Islet of Langerhans (tissue), 1 donor: ENCODE data around the gene PSEN1.

Experiments used
- FAIRE-seq: peaks from one replicate; lab custom pipeline; 2011; peaks lifted over from hg19 to GRCh38; lab: Jason Lieb, UNC

PSEN1 gene

DNA sequence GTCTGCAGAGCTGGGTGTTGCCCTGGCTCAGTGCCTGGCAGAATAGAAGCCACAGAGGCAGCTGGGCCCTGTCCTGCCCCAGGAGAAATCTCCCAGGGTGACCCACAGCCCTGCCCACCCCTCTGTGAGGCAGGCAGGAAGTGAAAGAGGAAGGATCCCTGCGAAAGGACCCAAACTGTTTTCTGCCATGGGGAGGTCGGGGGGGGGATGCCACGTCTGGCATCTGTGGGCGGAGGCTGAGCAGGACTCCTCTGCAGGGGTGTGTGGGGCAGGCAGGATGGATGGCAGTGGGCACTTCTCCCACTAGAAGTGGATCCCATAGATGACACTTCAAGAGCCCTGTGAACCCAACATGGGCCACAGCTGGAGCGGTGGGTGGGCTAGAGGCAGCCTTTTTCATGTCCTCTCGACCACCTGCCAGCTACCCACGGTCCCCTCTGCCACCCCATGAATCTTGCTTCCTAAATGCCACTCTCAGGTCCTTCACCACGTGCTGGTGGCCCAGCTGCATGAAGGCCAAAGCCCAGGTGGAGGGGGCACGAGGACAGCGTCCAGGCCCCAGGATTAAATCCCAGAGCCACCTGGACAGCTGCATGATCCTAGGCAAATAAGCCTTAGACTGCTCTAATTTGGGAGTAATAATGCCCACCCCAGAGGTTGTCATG, 104.6 kb downstream of the PSEN1 start:
- no peak for FAIRE-seq

DNA sequence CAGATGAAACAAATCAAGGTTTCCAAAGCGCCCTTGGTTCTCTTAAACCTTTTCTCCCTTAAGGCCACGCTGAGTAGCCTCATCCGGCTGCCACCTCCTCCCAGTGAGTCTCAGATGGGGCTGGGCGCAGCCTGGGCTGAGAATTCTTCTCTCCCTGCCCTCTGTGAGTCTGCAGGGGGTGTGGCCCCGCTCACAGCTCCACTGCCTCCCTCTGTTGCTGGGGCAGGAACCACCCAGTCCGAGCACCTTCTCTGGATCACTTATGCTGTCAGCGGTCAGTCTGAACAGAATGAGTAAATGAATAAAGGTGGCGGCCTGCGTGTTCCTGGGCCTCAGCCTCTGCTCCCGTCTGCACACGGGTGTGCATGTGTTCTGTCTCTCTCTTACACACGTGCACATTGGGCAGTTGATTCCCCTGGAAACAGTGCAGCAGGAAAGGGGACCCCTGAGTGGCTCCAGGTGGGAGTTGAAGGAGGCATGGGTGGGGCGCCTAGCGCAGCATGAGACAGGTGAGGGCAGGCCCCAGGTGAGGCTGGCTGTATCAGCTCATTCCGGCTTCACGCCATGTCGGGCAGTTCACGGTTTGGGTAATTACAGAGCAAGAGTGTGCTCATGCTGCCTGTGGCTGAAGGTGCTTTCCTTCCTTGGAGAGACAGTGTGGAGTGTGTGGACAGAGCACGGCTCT, 105.3 kb downstream of the PSEN1 start:
- FAIRE-seq = no peak

DNA sequence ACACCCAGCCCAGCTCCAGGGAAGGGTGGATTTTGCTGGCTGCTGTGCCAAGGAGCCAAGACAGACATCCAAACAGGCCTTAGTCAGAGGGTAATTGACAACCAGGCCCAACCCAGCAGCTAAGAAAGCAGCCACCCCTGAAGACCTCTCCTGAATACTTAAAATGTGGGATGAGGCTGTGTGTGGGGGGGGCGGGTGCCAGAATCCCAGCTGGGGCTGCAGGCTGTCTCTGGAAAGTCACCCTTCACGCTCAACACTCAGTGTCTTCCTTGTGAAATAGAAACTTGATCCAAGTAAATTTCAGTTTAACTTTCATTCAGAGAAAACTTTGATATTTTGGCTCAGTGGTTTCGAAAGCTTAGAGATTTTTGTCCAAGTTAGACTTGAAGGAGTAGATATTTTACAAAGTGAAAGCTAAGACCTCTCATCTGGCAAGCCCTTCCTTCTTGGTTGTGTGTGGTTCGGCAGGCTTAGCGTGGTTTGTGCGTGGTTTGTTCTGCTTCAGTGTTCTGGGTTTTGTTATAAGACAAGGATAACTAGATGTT, 106.1 kb downstream of the PSEN1 start:
- FAIRE-seq = no peak

DNA sequence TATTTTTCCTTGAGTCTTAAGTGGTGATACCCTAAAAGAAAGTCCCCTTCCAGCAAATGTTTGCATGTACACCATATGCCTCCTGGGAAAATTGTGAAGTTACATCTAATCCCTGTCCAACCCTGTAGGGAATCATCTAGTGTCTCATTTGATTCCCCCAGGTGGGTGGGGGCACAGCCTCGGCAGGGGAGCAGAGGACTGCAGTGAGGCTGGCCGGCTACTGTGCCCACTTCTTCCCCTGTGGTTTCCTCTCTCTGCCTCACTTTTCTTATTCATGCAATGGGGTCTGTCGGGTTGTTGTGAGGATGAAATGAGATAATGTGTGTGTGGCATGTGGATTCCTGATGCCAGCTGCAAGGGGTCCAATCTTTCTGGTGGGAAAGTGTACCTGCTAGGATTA, 107.0 kb downstream of the PSEN1 start:
- FAIRE-seq = no peak

DNA sequence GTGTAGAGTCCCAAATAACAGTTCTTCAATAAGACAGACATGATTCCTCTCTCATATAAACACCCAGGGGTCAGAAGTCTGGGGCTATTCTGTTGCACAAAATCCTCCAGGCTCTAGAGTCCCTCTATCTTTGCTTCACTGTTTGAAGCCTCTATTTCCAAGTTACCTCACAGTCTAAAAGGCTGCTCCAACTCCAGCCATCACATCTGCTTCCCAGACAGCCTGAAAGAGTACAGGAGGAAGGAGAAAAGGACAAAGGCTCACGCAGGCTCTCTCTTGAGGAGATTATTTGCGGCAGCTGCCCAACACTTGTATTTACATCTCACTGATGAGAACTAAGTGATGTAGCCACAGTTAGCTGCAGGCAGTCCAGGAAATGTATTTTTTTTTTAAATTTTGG, 107.4 kb downstream of the PSEN1 start:
- no peak for FAIRE-seq

DNA sequence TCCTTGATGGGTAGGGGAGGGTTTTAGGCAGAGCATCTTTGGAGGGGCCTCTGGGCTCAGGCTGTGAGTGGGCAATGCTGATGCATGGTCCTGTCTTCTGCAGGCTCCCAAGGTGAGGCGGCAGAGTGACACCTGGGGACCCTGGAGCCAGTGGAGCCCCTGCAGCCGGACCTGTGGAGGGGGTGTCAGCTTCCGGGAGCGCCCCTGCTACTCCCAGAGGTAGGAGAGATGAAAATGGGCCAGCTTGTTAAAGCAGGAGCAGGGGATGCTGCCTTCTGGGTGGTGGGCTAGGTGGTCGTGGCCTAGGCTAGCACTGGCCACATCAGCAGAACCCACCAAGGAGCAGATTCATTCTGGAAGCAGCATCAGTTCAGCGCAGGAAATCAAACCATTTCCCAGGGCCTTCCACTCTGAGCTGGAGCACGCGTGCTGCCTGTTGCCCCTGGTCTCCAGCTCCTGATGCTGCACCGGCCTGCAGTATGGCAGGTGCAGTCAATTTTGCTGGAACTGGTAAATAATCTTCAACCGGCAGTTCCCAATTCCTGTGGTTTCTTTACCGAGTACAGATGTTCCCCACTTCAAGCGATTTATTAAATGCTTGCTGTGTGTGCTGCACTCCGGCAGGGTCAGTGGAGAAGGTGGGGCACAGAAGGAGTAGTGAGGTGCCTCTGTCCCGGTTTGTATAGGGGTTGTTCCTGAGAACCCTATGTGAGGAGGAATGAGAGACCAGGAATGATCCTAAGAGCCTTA, 108.4 kb downstream of the PSEN1 start:
- no peak for FAIRE-seq

DNA sequence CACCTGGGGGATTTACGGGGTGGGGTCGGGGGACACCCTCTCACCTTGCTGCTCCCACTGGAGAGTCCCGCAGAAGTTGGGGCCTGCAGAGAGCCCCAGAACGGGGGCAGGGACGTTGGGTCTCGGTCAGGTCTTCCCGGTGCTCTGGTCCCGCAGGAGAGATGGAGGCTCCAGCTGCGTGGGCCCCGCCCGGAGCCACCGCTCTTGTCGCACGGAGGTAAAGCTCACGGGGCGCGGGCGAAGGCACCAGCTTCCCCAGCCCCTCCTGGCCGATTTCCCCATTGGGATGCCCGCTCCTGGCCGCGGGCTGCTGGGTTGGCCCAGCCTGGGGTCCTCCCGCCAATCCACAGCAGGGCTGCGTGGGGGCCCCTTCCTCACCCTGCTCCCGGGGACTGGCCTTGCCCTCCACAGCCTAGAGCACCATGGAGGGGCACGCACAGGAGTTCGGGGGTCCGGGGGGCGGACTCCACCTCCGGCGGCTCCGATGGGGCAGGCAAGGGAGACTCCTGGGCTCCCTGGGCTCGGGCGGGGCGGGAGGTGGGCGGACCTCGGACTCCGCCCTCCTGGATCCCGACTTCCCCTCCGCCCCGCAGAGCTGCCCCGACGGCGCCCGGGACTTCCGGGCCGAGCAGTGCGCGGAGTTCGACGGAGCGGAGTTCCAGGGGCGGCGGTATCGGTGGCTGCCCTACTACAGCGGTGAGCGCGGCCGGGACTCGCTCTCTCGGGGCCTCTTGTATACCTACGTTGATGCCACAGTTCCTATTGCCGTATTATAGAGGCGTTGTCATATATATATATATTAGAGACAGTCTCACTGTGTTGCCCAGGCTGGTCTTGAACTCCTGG, 109.4 kb downstream of the PSEN1 start:
- no peak for FAIRE-seq

DNA sequence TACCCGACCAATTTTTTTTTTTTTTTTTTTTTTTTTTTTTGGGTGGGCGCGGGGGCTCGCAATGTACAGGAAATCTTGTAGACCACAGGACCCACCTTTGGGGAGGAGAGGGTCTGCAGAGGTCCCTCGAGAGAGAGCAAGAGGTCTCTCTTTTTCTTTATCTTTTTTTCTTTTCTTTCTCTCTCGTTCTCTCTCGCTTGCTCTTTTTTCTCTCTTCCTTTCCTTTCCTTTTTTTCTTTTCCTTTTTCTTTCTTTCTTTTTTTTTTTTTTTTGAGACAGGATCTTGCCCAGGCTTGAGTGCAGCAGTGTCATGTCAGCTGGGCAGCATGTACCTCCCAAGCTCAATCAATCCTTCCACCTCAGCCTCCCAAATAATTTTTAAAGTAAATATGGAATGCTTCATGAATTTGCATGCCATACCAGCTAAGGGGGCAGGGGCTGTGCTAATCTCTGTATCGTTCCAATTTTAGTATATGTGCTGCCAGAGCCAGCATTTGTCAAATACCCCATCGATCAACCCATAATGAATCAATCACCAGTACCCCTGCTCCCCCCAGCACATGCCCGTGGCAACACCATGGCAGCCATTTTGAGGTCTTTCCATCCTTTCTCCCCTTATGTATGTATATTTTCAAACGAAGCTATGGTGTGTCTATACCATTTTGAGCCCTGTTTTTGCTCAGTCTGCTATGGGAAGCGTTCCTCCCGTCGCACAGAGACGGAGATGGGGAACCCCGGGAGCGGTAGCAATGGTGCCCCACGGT, 110.3 kb downstream of the PSEN1 start:
- FAIRE-seq = no peak

DNA sequence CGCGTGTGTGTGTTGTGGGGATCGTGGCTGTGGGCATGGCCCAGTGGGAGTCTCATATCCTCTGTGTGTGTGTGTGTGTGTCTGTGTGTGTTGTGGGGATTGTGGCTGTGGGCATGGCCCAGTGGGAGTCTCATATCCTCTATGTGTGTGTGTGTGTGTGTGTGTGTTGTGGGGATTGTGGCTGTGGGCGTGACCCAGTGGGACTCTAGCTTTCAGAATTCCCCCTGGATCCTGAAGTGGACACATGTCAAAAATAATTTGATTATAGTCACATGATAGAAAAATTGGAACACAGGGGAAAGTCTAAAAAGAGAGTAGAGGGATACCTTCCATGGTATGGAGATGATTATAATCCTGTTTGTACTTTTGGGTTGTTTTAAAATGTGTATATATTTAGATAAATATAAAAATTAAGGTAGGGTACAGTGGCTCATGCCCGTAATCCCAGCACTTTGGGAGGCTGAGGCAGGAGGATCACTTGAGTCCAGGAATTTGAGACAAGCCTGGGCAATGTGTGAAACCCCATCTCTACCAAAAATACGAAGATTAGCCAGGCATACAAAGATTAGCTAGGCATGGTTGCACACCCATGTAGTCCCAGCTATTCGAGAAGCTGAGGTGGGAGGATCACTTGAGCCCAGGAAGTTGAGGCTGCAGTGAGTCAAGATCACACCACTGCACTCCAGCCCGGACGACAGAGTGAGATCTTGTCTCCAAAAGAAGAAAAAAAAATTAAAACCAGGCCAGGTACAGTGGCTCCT, 112.0 kb downstream of the PSEN1 start:
- FAIRE-seq = no peak

DNA sequence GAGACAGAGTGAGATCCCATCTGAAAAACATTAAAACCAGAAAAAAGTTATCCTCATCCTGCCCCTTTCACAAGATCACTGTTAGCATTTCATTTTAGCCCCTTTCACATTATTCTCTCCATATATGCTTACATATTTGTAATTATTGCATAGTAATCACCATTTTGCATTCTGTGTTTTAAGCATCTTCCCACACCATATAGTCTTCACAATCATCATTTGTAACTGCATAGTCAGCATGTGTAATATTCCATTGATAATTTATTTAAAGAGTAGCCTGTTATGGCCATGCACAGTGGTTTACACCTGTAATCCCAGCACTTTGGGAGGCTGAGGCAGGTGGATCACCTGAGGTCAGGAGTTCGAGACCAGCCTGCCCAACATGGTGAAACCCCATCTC, 112.8 kb downstream of the PSEN1 start:
- no peak for FAIRE-seq

DNA sequence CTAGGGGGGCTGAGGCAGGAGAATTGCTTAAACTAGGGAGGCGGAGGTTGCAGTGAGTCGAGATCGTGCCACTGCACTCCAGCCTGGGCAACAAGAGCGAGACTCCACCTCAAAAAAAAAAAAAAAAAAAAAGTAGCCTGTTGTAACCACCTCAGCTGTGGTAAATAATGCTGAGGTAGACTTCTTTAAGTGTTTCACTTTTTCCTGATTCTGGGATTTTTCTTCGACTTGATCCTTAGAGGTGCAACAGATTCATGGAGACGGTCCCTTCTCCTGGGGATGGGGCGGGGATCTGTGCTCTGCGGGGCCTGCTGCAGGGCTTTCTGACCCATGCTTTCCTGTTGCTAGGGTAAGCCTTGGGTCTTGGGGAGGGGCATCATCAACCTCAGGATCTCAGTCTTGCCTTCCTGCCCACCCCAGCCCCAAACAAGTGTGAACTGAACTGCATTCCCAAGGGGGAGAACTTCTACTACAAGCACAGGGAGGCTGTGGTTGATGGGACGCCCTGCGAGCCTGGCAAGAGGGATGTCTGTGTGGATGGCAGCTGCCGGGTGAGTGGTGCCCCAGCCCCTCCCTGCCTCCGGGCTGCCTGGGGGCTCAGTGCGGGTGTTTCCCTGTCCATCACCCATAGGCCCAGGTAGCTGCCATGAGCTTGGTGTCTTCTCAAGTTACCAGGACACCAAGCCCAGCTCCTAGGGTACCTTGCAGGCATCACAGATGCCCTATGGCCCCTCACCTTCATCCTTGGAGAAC, 113.4 kb downstream of the PSEN1 start:
- FAIRE-seq = no peak

DNA sequence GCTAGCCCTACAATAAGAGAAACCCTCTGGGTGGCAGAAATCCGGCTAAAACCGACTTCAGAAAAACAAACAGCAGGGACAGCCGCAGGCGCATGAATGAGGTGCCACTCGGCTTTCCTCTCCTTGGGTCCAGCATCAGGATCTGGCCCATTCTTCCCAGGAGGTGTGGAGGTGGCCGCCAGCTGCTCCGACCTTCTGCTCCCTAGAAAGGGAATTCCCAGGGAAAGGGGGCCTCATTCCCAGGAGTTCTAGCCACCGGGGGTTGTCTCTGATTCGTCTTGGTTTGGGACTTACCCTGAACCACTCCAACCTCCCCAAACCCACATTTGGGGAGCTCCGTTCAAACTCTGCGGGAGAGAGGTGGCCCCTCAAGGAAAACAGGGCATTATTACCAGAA, 114.0 kb downstream of the PSEN1 start:
- FAIRE-seq = no peak

DNA sequence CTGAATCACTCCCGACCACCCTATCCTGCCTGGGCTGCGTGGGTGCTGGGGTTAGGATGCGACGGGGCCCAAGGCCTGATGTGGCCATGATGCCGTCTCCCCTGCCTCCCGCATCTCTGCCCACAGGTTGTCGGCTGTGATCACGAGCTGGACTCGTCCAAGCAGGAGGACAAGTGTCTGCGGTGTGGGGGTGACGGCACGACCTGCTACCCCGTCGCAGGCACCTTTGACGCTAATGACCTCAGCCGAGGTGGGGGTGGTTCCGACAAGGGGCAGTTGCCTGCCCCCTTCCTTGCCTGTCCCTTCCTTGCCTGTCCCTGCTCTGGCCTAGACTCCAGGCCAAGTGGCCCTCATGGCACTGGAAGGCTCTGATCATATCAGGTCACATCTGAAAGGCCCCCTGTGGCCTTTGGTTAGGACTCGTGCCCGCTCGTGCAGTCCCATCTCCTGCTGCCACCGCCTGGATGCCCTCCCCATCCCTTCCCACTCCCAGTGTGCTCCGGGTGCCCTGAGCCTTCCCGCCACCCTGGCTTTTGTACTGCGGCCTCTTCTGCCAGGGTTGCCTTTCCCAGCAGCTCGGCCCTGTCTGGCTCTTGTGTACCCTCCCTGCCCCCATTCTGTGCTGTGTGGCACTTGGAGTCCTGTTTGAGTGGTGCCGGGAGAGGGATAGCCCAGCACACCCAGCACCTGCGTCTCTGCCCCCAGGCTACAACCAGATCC, 114.6 kb downstream of the PSEN1 start:
- no peak for FAIRE-seq

DNA sequence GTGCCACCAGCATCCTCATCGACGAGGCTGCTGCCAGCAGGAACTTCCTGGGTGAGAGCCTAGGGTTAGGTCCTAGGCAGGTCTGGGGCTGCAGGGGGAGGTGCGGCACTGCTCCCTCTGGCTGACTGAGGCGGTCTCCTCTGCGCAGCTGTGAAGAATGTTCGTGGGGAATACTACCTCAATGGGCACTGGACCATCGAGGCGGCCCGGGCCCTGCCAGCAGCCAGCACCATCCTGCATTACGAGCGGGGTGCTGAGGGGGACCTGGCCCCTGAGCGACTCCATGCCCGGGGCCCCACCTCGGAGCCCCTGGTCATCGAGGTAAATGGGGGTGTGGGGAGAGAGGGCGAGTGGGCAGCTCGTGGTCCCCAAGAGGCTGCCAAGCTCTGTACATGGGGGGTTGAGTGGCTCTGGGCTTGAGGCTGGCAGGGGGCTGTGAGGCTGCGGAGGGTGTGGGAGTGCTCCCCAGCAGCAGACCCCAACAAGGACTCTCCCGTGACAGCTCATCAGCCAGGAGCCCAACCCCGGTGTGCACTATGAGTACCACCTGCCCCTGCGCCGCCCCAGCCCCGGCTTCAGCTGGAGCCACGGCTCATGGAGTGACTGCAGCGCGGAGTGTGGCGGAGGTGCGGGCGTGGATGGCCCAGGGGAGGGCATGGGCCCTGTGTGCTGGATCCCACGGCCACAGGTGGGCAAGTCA, 115.4 kb downstream of the PSEN1 start:
- no peak for FAIRE-seq

DNA sequence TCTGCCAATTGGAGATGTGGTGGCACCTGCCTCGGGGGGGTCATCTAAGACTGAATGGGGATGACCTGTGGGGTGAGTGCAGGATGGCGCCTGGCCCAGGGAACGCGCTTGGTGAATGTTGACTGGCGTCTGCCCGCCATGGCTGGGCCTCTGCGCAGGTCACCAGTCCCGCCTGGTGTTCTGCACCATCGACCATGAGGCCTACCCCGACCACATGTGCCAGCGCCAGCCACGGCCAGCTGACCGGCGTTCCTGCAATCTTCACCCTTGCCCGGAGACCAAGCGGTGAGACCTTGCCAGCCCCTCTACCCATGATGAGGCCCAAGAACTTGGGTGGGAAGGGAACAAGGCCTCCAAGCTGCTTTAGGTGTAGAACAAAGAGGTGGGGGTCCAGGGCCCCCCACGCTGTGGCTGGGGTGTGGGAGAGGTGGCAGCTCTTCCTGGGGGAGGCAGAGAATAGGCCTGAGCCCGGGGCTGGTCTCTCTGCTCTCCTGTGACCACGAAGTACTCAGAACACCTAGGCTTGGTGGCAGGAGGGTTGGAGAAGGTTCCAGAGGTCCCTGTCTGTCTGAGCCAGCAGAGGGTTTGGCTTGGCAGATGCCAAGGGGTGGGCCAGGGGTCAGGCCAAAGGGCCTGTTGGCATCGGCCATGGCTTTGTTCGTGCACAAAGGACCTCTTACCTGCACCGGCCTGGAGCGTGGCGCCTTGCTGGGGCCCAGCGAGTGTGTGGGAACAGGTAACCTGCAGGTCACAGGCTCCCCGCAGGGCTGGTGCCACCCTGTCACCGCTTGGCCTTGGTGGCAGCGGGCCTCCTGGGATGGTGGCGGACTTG, 116.4 kb downstream of the PSEN1 start:
- no peak for FAIRE-seq

DNA sequence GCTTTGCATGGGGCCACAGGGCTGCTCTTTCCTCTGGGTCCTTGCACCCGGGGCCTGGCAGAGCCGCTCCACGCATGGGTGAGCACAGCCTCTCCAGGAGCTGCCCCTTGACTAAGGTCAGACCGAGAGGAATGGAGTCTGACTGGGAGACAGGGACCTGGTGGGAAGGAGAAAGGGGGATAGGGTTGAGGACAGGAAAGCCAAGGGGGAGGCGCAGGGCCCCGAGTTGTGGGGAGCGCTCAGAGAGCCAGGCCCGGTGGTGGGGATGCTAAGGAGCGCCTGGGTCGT, 117.0 kb downstream of the PSEN1 start:
- FAIRE-seq = no peak

DNA sequence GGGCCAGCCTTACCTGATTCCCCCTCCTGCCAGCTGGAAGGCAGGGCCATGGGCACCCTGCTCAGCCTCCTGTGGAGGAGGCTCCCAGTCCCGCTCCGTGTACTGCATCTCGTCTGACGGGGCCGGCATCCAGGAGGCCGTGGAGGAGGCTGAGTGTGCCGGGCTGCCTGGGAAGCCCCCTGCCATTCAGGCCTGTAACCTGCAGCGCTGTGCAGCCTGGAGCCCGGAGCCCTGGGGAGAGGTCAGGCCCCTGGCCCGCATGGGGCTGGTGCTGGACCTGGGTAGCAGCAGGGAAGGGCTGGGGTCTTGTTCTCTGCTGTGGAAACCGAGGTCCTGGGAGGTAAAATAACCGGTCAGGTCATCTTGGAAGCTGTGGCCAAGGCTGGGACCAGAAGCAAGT, 117.4 kb downstream of the PSEN1 start:
- FAIRE-seq = no peak
